Neural crest cell (in vitro differentiated cells): Measurements from ENCODE around the gene VEGFB. TPM values are rescaled to one million over a fixed set of nuclear protein-coding genes. Genes with fewer than 3 reads are reported as not detected.

Experiments
- DNase-seq: peaks from one replicate; pipeline ENCODE4 v3.0.0; 2021; ENCODE audit warnings: low read depth, mixed read lengths, low spot score
- H3K27ac Mint-ChIP-seq: one replicate; pipeline ENCODE4 v1.8.0; 2021; ENCODE audit warnings: mild to moderate bottlenecking, mixed read lengths; ENCODE audit not compliant: unreplicated experiment
- H3K27me3 Mint-ChIP-seq: 2 replicates; pipeline ENCODE4 v1.8.0; 2021; ENCODE audit warnings: low read depth, mild to moderate bottlenecking, mixed read lengths
- H3K36me3 Mint-ChIP-seq: 2 replicates; pipeline ENCODE4 v1.8.0; 2021; ENCODE audit warnings: low read depth, mild to moderate bottlenecking, mixed read lengths
- H3K4me1 Mint-ChIP-seq: 2 replicates; pipeline ENCODE4 v1.8.0; 2021; ENCODE audit warnings: mixed read lengths
- H3K4me3 Mint-ChIP-seq: one replicate; pipeline ENCODE4 v1.8.0; 2021; ENCODE audit warnings: mild to moderate bottlenecking, mixed read lengths
- H3K9me3 Mint-ChIP-seq: 2 replicates; pipeline ENCODE4 v1.8.0; 2021; ENCODE audit warnings: mixed read lengths
- total RNA-seq: library from RNA; stranded (reverse); gene quantifications from 2 replicates; pipeline ENCODE4 v1.2.1, GENCODE V29; 2021
- TF ChIP-seq, protein P1 (sequence below): fragments of 200-600 bp; sonication (generic); conservative IDR thresholded peaks from 2 replicates; pipeline ENCODE4 v1.5.0; 2021; ENCODE audit warnings: antibody characterized with exemption, mild to moderate bottlenecking

The VEGFB gene
- total RNA-seq, 1 donor from 2014 or later: 62.7 TPM

DNA sequence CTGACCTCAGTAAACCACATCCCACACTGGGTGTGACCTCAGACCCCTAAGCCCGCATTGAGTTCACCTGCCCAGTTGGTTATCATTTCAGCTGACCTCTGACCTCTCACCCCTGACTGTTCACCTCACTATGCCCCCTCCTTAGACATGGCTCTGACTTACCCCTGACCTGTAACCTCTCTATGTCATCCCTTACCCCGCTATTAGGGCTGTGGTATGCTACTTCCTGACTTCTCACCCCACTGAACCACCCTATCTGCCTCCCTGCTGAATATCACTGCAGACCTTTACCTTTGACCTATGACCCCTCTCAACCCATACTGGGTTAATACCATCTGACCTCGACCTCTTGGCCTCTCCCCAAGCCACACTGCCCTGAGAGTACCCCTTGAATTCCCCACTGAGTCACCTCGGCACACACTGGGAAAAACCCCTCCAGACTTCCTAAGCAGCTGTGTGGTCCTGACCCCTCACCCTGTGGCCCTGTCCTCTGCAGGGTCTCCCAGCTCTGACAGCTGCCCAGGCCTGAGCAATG, 25.2 kb downstream of the VEGFB start:
- H3K27ac Mint-ChIP-seq: peak overlapping the region; percentile 86
- TF ChIP-seq, protein P1, sequence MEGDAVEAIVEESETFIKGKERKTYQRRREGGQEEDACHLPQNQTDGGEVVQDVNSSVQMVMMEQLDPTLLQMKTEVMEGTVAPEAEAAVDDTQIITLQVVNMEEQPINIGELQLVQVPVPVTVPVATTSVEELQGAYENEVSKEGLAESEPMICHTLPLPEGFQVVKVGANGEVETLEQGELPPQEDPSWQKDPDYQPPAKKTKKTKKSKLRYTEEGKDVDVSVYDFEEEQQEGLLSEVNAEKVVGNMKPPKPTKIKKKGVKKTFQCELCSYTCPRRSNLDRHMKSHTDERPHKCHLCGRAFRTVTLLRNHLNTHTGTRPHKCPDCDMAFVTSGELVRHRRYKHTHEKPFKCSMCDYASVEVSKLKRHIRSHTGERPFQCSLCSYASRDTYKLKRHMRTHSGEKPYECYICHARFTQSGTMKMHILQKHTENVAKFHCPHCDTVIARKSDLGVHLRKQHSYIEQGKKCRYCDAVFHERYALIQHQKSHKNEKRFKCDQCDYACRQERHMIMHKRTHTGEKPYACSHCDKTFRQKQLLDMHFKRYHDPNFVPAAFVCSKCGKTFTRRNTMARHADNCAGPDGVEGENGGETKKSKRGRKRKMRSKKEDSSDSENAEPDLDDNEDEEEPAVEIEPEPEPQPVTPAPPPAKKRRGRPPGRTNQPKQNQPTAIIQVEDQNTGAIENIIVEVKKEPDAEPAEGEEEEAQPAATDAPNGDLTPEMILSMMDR: no peak
- H3K4me3 Mint-ChIP-seq: peak overlapping the region; percentile 51
- peaks cover 14% of the 10 kb centered on the region for H3K4me1 Mint-ChIP-seq
- no peaks in the 10 kb centered on the region for H3K9me3 Mint-ChIP-seq
- H3K27me3 Mint-ChIP-seq: no peaks in the 10 kb centered on the region
- no peak for DNase-seq
- H3K36me3 Mint-ChIP-seq: peaks cover 15% of the 10 kb centered on the region

DNA sequence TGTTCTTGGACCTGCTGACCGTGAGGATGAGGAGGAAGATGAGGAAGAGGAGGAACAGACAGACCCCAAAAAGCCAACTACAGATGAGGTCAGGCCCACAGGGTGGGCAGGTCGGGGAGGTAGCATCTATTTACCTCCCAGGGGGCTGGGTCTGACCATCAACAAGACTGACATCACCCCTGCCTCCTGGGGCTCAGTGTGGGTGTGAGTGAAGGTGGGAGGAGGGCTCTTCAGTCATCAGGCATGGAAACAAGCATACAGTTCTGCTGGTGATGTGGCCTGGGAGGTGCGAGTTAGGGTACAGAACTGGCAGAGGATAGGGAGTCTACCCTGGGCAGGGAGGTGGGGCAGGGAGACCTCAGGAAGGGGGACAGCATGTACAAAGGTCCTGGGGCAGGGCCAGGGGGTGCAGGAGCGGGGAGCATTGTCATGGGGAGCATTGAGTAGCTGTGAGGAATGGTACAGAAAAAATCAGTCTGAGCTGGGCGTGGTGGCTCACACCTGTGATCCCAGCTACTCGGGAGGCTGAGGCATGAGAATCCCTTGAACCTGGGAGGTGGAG, 25.8 kb downstream of the VEGFB start:
- no peaks in the 10 kb centered on the region for H3K27me3 Mint-ChIP-seq
- no peak for DNase-seq
- H3K4me1 Mint-ChIP-seq: peaks cover 14% of the 10 kb centered on the region
- H3K27ac Mint-ChIP-seq: no peak overlapping the region
- no peaks in the 10 kb centered on the region for H3K9me3 Mint-ChIP-seq
- TF ChIP-seq, protein P1: no peak
- peaks cover 15% of the 10 kb centered on the region for H3K36me3 Mint-ChIP-seq
- peak overlapping the region; percentile 41 for H3K4me3 Mint-ChIP-seq

DNA sequence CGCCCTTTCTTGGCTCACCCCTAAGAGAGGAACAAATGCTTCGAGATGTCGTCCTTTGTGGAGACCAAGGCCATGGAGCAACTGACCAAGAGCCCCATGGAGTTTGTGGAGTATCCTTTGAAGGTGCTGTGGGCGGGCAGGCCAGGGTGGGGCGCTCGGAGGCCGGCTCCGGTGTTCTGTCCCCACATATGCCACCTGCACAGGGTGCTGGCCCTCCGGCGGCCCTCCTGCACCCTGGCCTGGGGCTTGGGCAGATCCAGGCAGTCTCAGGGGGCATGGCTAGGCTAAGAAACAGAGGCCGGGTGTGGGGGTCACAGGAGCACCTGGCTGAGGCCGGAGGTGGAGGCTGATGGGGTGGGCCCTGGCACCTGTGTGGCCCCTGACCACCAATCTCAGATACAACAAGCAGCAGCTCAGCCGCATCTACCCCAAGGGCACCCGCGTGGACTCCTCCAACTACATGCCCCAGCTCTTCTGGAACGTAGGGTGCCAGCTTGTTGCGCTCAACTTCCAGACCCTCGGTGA, 27.2 kb downstream of the VEGFB start:
- peaks cover 15% of the 10 kb centered on the region for H3K36me3 Mint-ChIP-seq
- TF ChIP-seq, protein P1: no peak
- no peaks in the 10 kb centered on the region for H3K27me3 Mint-ChIP-seq
- no peak overlapping the region for H3K4me3 Mint-ChIP-seq
- H3K9me3 Mint-ChIP-seq: no peaks in the 10 kb centered on the region
- no peak for DNase-seq
- H3K4me1 Mint-ChIP-seq: peaks cover 14% of the 10 kb centered on the region
- no peak overlapping the region for H3K27ac Mint-ChIP-seq

DNA sequence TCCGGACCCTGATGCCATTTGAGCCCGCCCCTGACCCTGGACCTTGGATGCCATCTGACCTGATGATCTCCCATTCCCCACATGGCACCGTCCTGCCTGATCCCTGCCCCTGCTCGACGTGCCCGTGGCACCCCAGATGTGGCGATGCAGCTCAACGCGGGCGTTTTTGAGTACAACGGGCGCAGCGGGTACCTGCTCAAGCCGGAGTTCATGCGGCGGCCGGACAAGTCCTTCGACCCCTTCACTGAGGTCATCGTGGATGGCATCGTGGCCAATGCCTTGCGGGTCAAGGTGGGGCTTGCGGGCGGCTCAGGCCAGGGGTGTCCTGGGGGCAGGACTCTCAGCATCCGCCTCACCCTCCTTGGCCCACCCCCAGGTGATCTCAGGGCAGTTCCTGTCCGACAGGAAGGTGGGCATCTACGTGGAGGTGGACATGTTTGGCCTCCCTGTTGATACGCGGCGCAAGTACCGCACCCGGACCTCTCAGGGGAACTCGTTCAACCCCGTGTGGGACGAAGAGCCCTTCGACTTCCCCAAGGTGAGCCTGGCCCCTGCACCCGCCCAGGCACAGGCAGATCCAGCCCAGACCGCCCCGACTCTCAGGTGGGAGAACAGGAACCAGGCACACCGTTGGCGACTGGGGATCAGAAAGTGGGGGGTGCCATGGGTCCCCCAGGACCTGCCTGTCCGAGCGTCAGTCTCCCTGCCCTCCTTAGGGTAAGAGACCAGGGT, 28.1 kb downstream of the VEGFB start:
- H3K9me3 Mint-ChIP-seq: no peaks in the 10 kb centered on the region
- peaks cover 15% of the 10 kb centered on the region for H3K36me3 Mint-ChIP-seq
- DNase-seq: no peak
- H3K27me3 Mint-ChIP-seq: no peaks in the 10 kb centered on the region
- H3K4me1 Mint-ChIP-seq: peaks cover 14% of the 10 kb centered on the region
- no peak overlapping the region for H3K27ac Mint-ChIP-seq
- TF ChIP-seq, protein P1: no peak
- no peak overlapping the region for H3K4me3 Mint-ChIP-seq

DNA sequence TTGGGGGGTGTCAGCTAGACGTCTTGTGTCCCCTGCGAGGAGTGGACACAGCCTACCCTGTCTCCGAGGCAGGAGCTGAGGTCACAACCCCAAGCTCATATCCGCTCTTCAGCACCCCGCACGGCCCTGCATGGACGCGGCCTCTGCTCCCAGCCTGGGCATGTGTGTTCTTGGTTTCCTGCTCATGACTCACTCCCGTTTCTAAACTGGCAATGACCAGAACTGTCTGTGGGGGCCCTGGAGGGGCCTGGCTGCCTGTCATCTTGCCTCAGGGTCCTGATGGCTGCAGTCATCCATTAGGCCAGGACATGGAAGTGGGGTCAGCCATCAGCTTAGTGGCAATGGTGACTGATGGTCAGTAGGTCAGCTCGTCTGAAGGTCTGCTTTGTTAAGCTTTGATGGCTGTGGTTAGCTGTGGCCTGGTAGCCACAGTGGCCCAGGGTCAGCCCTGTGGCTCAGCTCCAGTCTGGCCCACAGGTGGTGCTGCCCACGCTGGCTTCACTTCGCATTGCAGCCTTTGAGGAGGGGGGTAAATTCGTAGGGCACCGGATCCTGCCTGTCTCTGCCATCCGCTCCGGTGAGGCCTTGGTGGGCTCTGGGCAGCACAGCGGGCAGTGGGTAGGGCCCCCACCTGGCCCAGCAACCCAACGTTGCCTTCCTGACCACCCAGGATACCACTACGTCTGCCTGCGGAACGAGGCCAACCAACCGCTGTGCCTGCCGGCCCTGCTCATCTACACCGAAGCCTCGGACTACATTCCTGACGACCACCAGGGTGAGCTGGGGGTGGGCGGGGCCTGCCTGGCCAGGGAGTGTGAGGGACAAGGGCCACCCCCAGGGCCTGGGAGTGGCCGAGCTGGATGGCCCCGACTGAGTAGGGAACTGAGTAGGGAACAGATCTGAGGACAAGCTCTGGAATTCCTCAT, 28.9 kb downstream of the VEGFB start:
- Mint-ChIP-seq H3K4me3 (peak overlapping the region; percentile 49), H3K36me3 (peaks cover 13% of the 10 kb centered on the region), H3K4me1 (peaks cover 14% of the 10 kb centered on the region), H3K27me3 (no peaks in the 10 kb centered on the region), H3K9me3 (no peaks in the 10 kb centered on the region), H3K27ac (peak overlapping the region; percentile 97)
- TF ChIP-seq, protein P1: no peak
- DNase-seq: no peak
